ENCODE measurements around the gene SETMAR. TPM values are rescaled to one million over a fixed set of nuclear protein-coding genes. Genes with fewer than 3 reads are reported as not detected.

The SETMAR gene
- total and polyA plus RNA-seq, 4 donors = 4.5 to 9.7 (median 5.8) TPM

DNA sequence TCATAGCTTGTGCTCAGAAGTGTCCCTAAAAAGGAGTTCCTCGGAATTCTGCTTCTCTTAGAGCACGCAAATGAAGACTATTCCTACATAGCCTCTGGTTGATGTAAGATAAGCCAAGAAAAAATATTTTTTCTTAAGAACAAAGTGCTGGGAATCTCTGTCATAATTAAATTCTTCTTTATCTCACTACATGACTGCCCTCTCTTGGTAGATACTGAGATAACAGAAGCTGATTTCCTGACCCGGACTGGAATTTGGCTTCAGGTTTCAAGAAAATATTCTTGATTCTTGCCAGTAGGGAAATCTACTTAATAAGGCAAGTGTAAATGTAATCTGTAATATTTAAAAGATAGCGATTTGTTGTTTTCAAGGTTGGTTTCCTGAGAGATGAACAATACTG is 31.3 kb upstream of the SETMAR start:
- 54% methylated on average over 4 of the region's 4 CpGs for WGBS
- no peak for DNase-seq (ENCODE audit: low spot score)
- no peaks in the 10 kb centered on the region for H3K36me3 ChIP-seq (ENCODE audit: control insufficient read depth in 4 of 4, insufficient read depth in 3 of 4, low read depth in 1 of 4, low read length in 3 of 4)
- no peaks in the 10 kb centered on the region for H3K9me3 ChIP-seq (ENCODE audit: control insufficient read depth in 4 of 4, low read length in 3 of 4)
- H3K9ac ChIP-seq (ENCODE audit: low read depth in 1 of 2, low read length in 2 of 2) = no peak overlapping the region
- TF ChIP-seq, protein P1, sequence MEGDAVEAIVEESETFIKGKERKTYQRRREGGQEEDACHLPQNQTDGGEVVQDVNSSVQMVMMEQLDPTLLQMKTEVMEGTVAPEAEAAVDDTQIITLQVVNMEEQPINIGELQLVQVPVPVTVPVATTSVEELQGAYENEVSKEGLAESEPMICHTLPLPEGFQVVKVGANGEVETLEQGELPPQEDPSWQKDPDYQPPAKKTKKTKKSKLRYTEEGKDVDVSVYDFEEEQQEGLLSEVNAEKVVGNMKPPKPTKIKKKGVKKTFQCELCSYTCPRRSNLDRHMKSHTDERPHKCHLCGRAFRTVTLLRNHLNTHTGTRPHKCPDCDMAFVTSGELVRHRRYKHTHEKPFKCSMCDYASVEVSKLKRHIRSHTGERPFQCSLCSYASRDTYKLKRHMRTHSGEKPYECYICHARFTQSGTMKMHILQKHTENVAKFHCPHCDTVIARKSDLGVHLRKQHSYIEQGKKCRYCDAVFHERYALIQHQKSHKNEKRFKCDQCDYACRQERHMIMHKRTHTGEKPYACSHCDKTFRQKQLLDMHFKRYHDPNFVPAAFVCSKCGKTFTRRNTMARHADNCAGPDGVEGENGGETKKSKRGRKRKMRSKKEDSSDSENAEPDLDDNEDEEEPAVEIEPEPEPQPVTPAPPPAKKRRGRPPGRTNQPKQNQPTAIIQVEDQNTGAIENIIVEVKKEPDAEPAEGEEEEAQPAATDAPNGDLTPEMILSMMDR (IDR thresholded peaks at IDR 0.05; ENCODE audit: low read depth, low read length, missing input control) = peak; percentile 32
- TF ChIP-seq, protein P2, sequence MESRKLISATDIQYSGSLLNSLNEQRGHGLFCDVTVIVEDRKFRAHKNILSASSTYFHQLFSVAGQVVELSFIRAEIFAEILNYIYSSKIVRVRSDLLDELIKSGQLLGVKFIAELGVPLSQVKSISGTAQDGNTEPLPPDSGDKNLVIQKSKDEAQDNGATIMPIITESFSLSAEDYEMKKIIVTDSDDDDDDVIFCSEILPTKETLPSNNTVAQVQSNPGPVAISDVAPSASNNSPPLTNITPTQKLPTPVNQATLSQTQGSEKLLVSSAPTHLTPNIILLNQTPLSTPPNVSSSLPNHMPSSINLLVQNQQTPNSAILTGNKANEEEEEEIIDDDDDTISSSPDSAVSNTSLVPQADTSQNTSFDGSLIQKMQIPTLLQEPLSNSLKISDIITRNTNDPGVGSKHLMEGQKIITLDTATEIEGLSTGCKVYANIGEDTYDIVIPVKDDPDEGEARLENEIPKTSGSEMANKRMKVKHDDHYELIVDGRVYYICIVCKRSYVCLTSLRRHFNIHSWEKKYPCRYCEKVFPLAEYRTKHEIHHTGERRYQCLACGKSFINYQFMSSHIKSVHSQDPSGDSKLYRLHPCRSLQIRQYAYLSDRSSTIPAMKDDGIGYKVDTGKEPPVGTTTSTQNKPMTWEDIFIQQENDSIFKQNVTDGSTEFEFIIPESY (IDR thresholded peaks at IDR 0.05) = no peak
- TF ChIP-seq RAD21 (IDR thresholded peaks at IDR 0.05) = peak; percentile 60 to 63
- H3K4me3 ChIP-seq (ENCODE audit: low read depth in 1 of 3, low read length in 3 of 3) = no peak overlapping the region
- H3K4me1 ChIP-seq (ENCODE audit: control insufficient read depth in 4 of 4, insufficient read depth in 4 of 4, low read length in 3 of 4) = no peaks in the 10 kb centered on the region
- no peaks in the 10 kb centered on the region for H3K27me3 ChIP-seq (ENCODE audit: control insufficient read depth in 4 of 4, insufficient read depth in 4 of 4, low read length in 3 of 4)
- H3K27ac ChIP-seq (ENCODE audit: low read depth in 1 of 2, low read length in 2 of 2) = no peak overlapping the region

DNA sequence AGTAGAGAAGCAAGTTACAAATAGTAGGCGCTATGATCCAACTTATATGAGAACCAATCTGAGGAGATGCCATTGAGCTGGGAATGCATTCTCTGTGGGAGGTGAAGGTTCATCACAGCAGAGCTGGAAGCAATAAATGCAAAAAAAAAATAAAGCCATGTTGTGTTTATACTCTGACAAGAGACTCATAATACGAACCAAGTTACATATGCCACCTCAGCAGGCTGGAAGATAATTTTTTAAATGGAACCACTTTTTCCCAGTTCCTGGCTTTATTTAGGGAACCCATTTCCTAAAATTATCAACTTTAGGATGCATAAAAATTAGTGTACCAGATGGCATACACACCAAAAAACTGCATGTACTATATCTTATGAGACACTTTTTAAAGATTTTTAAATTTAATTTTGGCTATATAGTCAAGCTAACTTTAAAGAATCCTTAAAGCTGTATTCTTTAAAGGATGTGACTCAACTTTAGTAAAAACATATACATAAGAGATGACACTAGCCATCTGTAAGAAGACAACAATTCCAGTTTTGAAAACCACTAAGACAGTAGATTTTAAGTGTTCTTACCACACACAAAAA is 23.6 kb upstream of the SETMAR start:
- Histone ChIP-seq H3K4me1 (ENCODE audit: control insufficient read depth in 4 of 4, insufficient read depth in 4 of 4, low read length in 3 of 4) (no peaks in the 10 kb centered on the region), H3K9me3 (ENCODE audit: control insufficient read depth in 4 of 4, low read length in 3 of 4) (no peaks in the 10 kb centered on the region), H3K9ac (ENCODE audit: low read depth in 1 of 2, low read length in 2 of 2) (no peak overlapping the region), H3K27me3 (ENCODE audit: control insufficient read depth in 4 of 4, insufficient read depth in 4 of 4, low read length in 3 of 4) (no peaks in the 10 kb centered on the region), H3K4me3 (ENCODE audit: low read depth in 1 of 3, low read length in 3 of 3) (no peak overlapping the region), H3K36me3 (ENCODE audit: control insufficient read depth in 4 of 4, insufficient read depth in 3 of 4, low read depth in 1 of 4, low read length in 3 of 4) (no peaks in the 10 kb centered on the region), H3K27ac (ENCODE audit: low read depth in 1 of 2, low read length in 2 of 2) (no peak overlapping the region)
- no peak for TF ChIP-seq TAF1 (conservative IDR thresholded peaks at IDR 0.05)
- no peak for TF ChIP-seq YY1 (IDR thresholded peaks at IDR 0.05)
- no peak for TF ChIP-seq NR2F2 (IDR thresholded peaks at IDR 0.05)
- TF ChIP-seq JUND (IDR thresholded peaks at IDR 0.05) = no peak
- TF ChIP-seq, protein P2 (IDR thresholded peaks at IDR 0.05) = no peak
- no peak for TF ChIP-seq FOXA1 (IDR thresholded peaks at IDR 0.05)
- TF ChIP-seq, protein P3, sequence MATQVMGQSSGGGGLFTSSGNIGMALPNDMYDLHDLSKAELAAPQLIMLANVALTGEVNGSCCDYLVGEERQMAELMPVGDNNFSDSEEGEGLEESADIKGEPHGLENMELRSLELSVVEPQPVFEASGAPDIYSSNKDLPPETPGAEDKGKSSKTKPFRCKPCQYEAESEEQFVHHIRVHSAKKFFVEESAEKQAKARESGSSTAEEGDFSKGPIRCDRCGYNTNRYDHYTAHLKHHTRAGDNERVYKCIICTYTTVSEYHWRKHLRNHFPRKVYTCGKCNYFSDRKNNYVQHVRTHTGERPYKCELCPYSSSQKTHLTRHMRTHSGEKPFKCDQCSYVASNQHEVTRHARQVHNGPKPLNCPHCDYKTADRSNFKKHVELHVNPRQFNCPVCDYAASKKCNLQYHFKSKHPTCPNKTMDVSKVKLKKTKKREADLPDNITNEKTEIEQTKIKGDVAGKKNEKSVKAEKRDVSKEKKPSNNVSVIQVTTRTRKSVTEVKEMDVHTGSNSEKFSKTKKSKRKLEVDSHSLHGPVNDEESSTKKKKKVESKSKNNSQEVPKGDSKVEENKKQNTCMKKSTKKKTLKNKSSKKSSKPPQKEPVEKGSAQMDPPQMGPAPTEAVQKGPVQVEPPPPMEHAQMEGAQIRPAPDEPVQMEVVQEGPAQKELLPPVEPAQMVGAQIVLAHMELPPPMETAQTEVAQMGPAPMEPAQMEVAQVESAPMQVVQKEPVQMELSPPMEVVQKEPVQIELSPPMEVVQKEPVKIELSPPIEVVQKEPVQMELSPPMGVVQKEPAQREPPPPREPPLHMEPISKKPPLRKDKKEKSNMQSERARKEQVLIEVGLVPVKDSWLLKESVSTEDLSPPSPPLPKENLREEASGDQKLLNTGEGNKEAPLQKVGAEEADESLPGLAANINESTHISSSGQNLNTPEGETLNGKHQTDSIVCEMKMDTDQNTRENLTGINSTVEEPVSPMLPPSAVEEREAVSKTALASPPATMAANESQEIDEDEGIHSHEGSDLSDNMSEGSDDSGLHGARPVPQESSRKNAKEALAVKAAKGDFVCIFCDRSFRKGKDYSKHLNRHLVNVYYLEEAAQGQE (IDR thresholded peaks at IDR 0.05) = no peak
- TF ChIP-seq, protein P1 (IDR thresholded peaks at IDR 0.05; ENCODE audit: low read depth, low read length, missing input control) = no peak
- TF ChIP-seq GABPA (IDR thresholded peaks at IDR 0.05 in 1 of 2, conservative IDR thresholded peaks at IDR 0.05 in 1 of 2) = no peak
- TF ChIP-seq RXRA (IDR thresholded peaks at IDR 0.05) = no peak
- TF ChIP-seq FOXA2 (IDR thresholded peaks at IDR 0.05) = no peak
- no peak for TF ChIP-seq SP1 (IDR thresholded peaks at IDR 0.05)
- no peak for TF ChIP-seq HNF4G (IDR thresholded peaks at IDR 0.05)
- TF ChIP-seq EGR1 (IDR thresholded peaks at IDR 0.05; ENCODE audit: low read depth in 2 of 2) = no peak
- TF ChIP-seq HNF4A (conservative IDR thresholded peaks at IDR 0.05) = no peak
- TF ChIP-seq, protein P4, sequence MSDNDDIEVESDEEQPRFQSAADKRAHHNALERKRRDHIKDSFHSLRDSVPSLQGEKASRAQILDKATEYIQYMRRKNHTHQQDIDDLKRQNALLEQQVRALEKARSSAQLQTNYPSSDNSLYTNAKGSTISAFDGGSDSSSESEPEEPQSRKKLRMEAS (IDR thresholded peaks at IDR 0.05) = no peak
- TF ChIP-seq, protein P5, sequence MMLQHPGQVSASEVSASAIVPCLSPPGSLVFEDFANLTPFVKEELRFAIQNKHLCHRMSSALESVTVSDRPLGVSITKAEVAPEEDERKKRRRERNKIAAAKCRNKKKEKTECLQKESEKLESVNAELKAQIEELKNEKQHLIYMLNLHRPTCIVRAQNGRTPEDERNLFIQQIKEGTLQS (IDR thresholded peaks at IDR 0.05) = no peak
- no peak for TF ChIP-seq RAD21 (IDR thresholded peaks at IDR 0.05)
- WGBS = 94% methylated on average over 2 of the region's 2 CpGs
- DNase-seq (ENCODE audit: low spot score) = no peak
